Measurements from ENCODE around the gene SNX19.

The SNX19 gene

DNA sequence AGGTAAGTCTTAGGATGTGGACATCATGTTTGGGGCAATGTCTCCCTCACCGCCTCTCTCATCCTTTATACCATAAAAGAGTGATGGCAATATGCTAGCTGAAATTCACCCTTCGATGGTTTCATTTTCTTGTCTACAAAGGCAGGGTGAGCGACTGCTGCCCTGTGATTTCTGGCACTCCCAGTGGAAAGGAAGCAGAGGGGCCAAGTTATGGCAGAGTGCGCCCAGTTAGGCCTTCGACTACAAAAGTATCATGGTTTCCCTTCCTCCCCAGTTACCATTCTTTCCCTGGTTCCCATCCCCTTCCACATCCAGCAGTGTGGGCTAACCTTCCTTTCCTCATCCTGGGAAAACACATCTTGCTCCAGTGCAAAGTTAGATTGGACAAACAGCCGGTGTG, 43.8 kb downstream of the SNX19 start:
- Histone ChIP-seq H3K4me2 (ENCODE audit: low read depth, low read length, poor library complexity, severe bottlenecking) (no peak overlapping the region), H3K9ac (ENCODE audit: low read length) (no peak overlapping the region), H3K9me3 (ENCODE audit: insufficient read depth, low read length) (no peaks in the 10 kb centered on the region), H2AFZ (ENCODE audit: low read depth, low read length, severe bottlenecking) (no peak overlapping the region), H3K4me3 (ENCODE audit: insufficient read depth, low read length, poor library complexity, severe bottlenecking) (no peak overlapping the region), H3F3A (ENCODE audit: insufficient read depth) (no peaks in the 10 kb centered on the region), H4K20me1 (ENCODE audit: low read depth, low read length) (no peaks in the 10 kb centered on the region), H3K36me3 (ENCODE audit: low read length) (no peaks in the 10 kb centered on the region), H3K27ac (ENCODE audit: low read depth, low read length) (no peak overlapping the region), H3K79me2 (ENCODE audit: insufficient read depth, low read length) (no peaks in the 10 kb centered on the region), H3K27me3 (ENCODE audit: low read length) (no peaks in the 10 kb centered on the region), H3K9me2 (replicated peaks; ENCODE audit: insufficient read depth, low read length) (no peaks in the 10 kb centered on the region)
- TF ChIP-seq EZH2phosphoT487 (conservative IDR thresholded peaks at IDR 0.05; ENCODE audit: low read length) (no peak), CTCF (IDR thresholded peaks at IDR 0.05; ENCODE audit: insufficient read depth, low read length, poor library complexity, severe bottlenecking) (no peak)

- no peak overlapping the region for H3K4me2 ChIP-seq (ENCODE audit: low read depth, low read length, poor library complexity, severe bottlenecking)
- TF ChIP-seq EZH2phosphoT487 (conservative IDR thresholded peaks at IDR 0.05; ENCODE audit: low read length) (no peak), CTCF (IDR thresholded peaks at IDR 0.05; ENCODE audit: insufficient read depth, low read length, poor library complexity, severe bottlenecking) (no peak)
- no peak overlapping the region for H3K4me3 ChIP-seq (ENCODE audit: insufficient read depth, low read length, poor library complexity, severe bottlenecking)
- H3K27ac ChIP-seq (ENCODE audit: low read depth, low read length): no peak overlapping the region
- H3K36me3 ChIP-seq (ENCODE audit: low read length): no peaks in the 10 kb centered on the region
- no peaks in the 10 kb centered on the region for H3K9me3 ChIP-seq (ENCODE audit: insufficient read depth, low read length)
- no peak overlapping the region for H3K9ac ChIP-seq (ENCODE audit: low read length)
- H3F3A ChIP-seq (ENCODE audit: insufficient read depth): no peaks in the 10 kb centered on the region
- H3K27me3 ChIP-seq (ENCODE audit: low read length): no peaks in the 10 kb centered on the region
- H4K20me1 ChIP-seq (ENCODE audit: low read depth, low read length): no peaks in the 10 kb centered on the region
- H3K79me2 ChIP-seq (ENCODE audit: insufficient read depth, low read length): no peaks in the 10 kb centered on the region
- no peak overlapping the region for H2AFZ ChIP-seq (ENCODE audit: low read depth, low read length, severe bottlenecking)
- H3K9me2 ChIP-seq (replicated peaks; ENCODE audit: insufficient read depth, low read length): no peaks in the 10 kb centered on the region
Observed at GRCh38 chr11:130872102-130872501, 44.2 kb downstream of the SNX19 start.

DNA sequence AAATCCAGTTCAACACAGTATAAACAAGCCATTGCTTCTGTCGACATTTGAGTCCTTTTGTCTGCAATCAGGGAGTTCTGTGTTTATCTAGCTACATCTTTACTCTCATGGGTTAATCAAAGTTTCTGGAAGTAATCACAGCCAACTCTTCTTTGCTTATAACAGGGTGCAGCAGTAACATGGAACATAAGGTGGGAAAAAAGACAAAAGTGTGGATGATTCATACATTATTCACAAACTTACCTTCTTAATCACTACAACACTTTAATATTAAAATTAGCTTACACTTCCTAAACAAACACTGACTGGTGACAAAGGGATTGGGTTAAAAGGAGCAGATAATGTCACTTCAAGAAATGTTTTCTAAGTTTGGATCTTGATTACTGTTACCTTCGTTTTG, 44.7 kb downstream of the SNX19 start:
- no peaks in the 10 kb centered on the region for H3K79me2 ChIP-seq (ENCODE audit: insufficient read depth, low read length)
- no peaks in the 10 kb centered on the region for H3F3A ChIP-seq (ENCODE audit: insufficient read depth)
- no peak overlapping the region for H2AFZ ChIP-seq (ENCODE audit: low read depth, low read length, severe bottlenecking)
- no peaks in the 10 kb centered on the region for H3K9me2 ChIP-seq (replicated peaks; ENCODE audit: insufficient read depth, low read length)
- H3K36me3 ChIP-seq (ENCODE audit: low read length): no peaks in the 10 kb centered on the region
- H3K27ac ChIP-seq (ENCODE audit: low read depth, low read length): no peak overlapping the region
- no peak for TF ChIP-seq EZH2phosphoT487 (conservative IDR thresholded peaks at IDR 0.05; ENCODE audit: low read length)
- TF ChIP-seq CTCF (IDR thresholded peaks at IDR 0.05; ENCODE audit: insufficient read depth, low read length, poor library complexity, severe bottlenecking): no peak
- no peaks in the 10 kb centered on the region for H3K27me3 ChIP-seq (ENCODE audit: low read length)
- H4K20me1 ChIP-seq (ENCODE audit: low read depth, low read length): no peaks in the 10 kb centered on the region
- H3K4me3 ChIP-seq (ENCODE audit: insufficient read depth, low read length, poor library complexity, severe bottlenecking): no peak overlapping the region
- H3K9me3 ChIP-seq (ENCODE audit: insufficient read depth, low read length): no peaks in the 10 kb centered on the region
- no peak overlapping the region for H3K9ac ChIP-seq (ENCODE audit: low read length)
- H3K4me2 ChIP-seq (ENCODE audit: low read depth, low read length, poor library complexity, severe bottlenecking): no peak overlapping the region
